HCT116 (cell line): ENCODE results near the gene CLK1. TPM values are rescaled to one million over a fixed set of nuclear protein-coding genes. Genes with fewer than 3 reads are reported as not detected.

Source experiments
- ATAC-seq: fragments of 200-7000 bp; cut with Tn5 transposase; 2 replicates; pipeline ENCODE4 v1.9.1; 2020; ENCODE audit warnings: mild to moderate bottlenecking, moderate library complexity
- BruUV-seq: library from RNA; stranded (reverse); fragments of 400-500 nt; replicated peaks from 2 replicates; lab custom pipeline; 2021; lab: Mats Ljungman, UMichigan
- CTCF ChIA-PET: fragments of 300-600 bp; sonication (Branson Sonifier 250); formaldehyde crosslinking; loops from one replicate; lab custom pipeline; 2021; ENCODE audit warnings: antibody characterized with exemption; lab: Charles Lee
- POLR2A ChIA-PET: fragments of 300-600, 350-600 bp; sonication (Branson Sonifier 250); formaldehyde crosslinking; loops from one replicate; lab custom pipeline; 2021; ENCODE audit warnings: antibody characterized with exemption; lab: Charles Lee
- RAD21 ChIA-PET, 2 experiments: fragments of 300-600 bp; sonication (Branson Sonifier 250); formaldehyde crosslinking; loops; one replicate each; lab custom pipeline; 2023; ENCODE audit warnings: low total read pairs in 2 of 2; ENCODE audit not compliant: uncharacterized antibody in 2 of 2, unreplicated experiment in 2 of 2, low non-redundant PET in 1 of 2; lab: Charles Lee
- DNase-seq: peaks from one replicate; pipeline ENCODE4 v3.0.0-alpha.2; 2010; ENCODE audit warnings: low read depth, low spot score
- H2AFZ ChIP-seq: fragments of 200-600 bp; shearing (Covaris generic), sonication (generic); 2 replicates; pipeline ENCODE4 v1.6.1; 2017; ENCODE audit warnings: low read depth, mixed run types, mixed read lengths, antibody characterized with exemption, low read length; ENCODE audit not compliant: poor library complexity, severe bottlenecking
- H3K27ac ChIP-seq: 2 replicates; pipeline ENCODE4 v1.5.1; 2012; ENCODE audit warnings: low read depth, low read length
- H3K27me3 ChIP-seq: fragments of 200-600 bp; sonication (generic); 2 replicates; pipeline ENCODE4 v1.6.1; 2016; ENCODE audit warnings: mixed run types, low read length, mixed read lengths; ENCODE audit not compliant: insufficient read depth
- H3K36me3 ChIP-seq, 2 experiments: fragments of 200-500 bp in 1 of 2; fragments of 200-600 bp in 1 of 2; sonication (Bioruptor generic) in 1 of 2; sonication (generic) in 1 of 2; 2 replicates each; pipeline versions ENCODE4 v1.5.1 to v1.6.1; 2014 to 2016; ENCODE audit warnings: low read length in 2 of 2, inconsistent platforms in 1 of 2, mixed read lengths in 1 of 2, mixed run types in 1 of 2; ENCODE audit not compliant: insufficient read depth in 2 of 2, control insufficient read depth in 1 of 2
- H3K4me1 ChIP-seq, 2 experiments: fragments of 200-600 bp in 1 of 2; sonication (generic) in 1 of 2; 2 replicates each; pipeline versions ENCODE4 v1.5.1 to v1.6.1; 2012 to 2017; ENCODE audit warnings: low read length in 2 of 2, inconsistent platforms in 1 of 2, mild to moderate bottlenecking in 1 of 2, mixed read lengths in 1 of 2, mixed run types in 1 of 2, moderate library complexity in 1 of 2; ENCODE audit not compliant: insufficient read depth in 2 of 2, control insufficient read depth in 1 of 2
- H3K4me2 ChIP-seq: fragments of 200-600 bp; sonication (generic); 2 replicates; pipeline ENCODE4 v1.6.1; 2017; ENCODE audit warnings: mixed run types, low read length, mixed read lengths
- H3K4me3 ChIP-seq, 2 experiments: fragments of 200-600 bp in 1 of 2; sonication (generic) in 1 of 2; replicated peaks in 1 of 2; 2 replicates each; pipeline ENCODE4 v1.5.1; 2011 to 2016; ENCODE audit warnings: low read length in 2 of 2, control low read depth in 1 of 2, low read depth in 1 of 2, mild to moderate bottlenecking in 1 of 2, mixed read lengths in 1 of 2, mixed run types in 1 of 2
- H3K79me2 ChIP-seq: fragments of 200-600 bp; sonication (generic); 2 replicates; pipeline ENCODE4 v1.6.1; 2017; ENCODE audit warnings: mild to moderate bottlenecking, mixed run types, low read length, moderate library complexity, mixed read lengths; ENCODE audit not compliant: insufficient read depth
- H3K9ac ChIP-seq: fragments of 200-600 bp; sonication (generic); 2 replicates; pipeline ENCODE4 v1.6.1; 2016; ENCODE audit warnings: low read length, mixed read lengths
- H3K9me2 ChIP-seq: fragments of 200-600 bp; sonication (generic), shearing (Covaris generic); 2 replicates; pipeline ENCODE4 v1.6.1; 2017; ENCODE audit warnings: mixed run types, mild to moderate bottlenecking, moderate library complexity; ENCODE audit not compliant: insufficient read depth
- H3K9me3 ChIP-seq, 2 experiments: fragments of 200-500 bp in 1 of 2; fragments of 200-600 bp in 1 of 2; sonication (Bioruptor generic) in 1 of 2; sonication (generic) in 1 of 2; 2 replicates each; pipeline ENCODE4 v1.6.1; 2014 to 2017; ENCODE audit warnings: low read length in 2 of 2, mixed read lengths in 2 of 2, inconsistent platforms in 1 of 2, low read depth in 1 of 2, mild to moderate bottlenecking in 1 of 2, mixed run types in 1 of 2, moderate library complexity in 1 of 2; ENCODE audit not compliant: control insufficient read depth in 1 of 2, insufficient read depth in 1 of 2
- H4K20me1 ChIP-seq: fragments of 200-600 bp; sonication (generic), shearing (Covaris generic); 2 replicates; pipeline ENCODE4 v1.6.1; 2017; ENCODE audit warnings: mixed run types, mild to moderate bottlenecking, moderate library complexity; ENCODE audit not compliant: insufficient read depth
- EGR1 ChIP-seq: IDR thresholded peaks from 2 replicates; pipeline ENCODE4 v1.6.1; 2012; ENCODE audit warnings: low read depth
- EZH2phosphoT487 ChIP-seq: fragments of 200-600 bp; IDR thresholded peaks from 2 replicates; pipeline ENCODE4 v1.6.1; 2018; ENCODE audit warnings: antibody characterized with exemption, borderline replicate concordance
- FOSL1 ChIP-seq: IDR thresholded peaks from 2 replicates; pipeline ENCODE4 v1.6.1; 2012; ENCODE audit warnings: low read depth
- MAX ChIP-seq: IDR thresholded peaks from 2 replicates; pipeline ENCODE4 v1.6.1; 2012
- POLR2AphosphoS5 ChIP-seq: IDR thresholded peaks from 2 replicates; pipeline ENCODE4 v1.6.1; 2011; ENCODE audit warnings: mild to moderate bottlenecking, low read depth, low read length, moderate library complexity
- RAD21 ChIP-seq: IDR thresholded peaks from 2 replicates; pipeline ENCODE4 v1.6.1; 2012; ENCODE audit warnings: low read depth, mild to moderate bottlenecking
- REST ChIP-seq: IDR thresholded peaks from 2 replicates; pipeline ENCODE4 v1.6.1; 2012; ENCODE audit warnings: low read depth
- SP1 ChIP-seq: IDR thresholded peaks from 2 replicates; pipeline ENCODE4 v1.6.1; 2012; ENCODE audit warnings: low read depth
- TCF7L2 ChIP-seq: IDR thresholded peaks from 2 replicates; pipeline ENCODE4 v1.7.0; 2011; ENCODE audit warnings: borderline replicate concordance, inconsistent platforms; ENCODE audit not compliant: insufficient read depth, insufficient read length; ENCODE audit errors: extremely low read depth
- YY1 ChIP-seq: IDR thresholded peaks from 2 replicates; pipeline ENCODE4 v1.6.1; 2011; ENCODE audit warnings: low read length, low read depth, moderate library complexity, mild to moderate bottlenecking; ENCODE audit not compliant: insufficient replicate concordance; ENCODE audit errors: extremely low read depth
- ZBTB33 ChIP-seq: IDR thresholded peaks from 2 replicates; pipeline ENCODE4 v1.6.1; 2011; ENCODE audit warnings: mild to moderate bottlenecking, low read length, moderate library complexity; ENCODE audit not compliant: insufficient replicate concordance; ENCODE audit errors: extremely low read depth
- ZNF274 ChIP-seq: fragments of 200-500 bp; sonication (Bioruptor generic); IDR thresholded peaks from 2 replicates; pipeline ENCODE4 v1.6.1; 2014; ENCODE audit warnings: mild to moderate bottlenecking, low read depth, low read length, inconsistent platforms
- intact Hi-C: fragments of 100-400 bp; cut with micrococcal nuclease; formaldehyde crosslinking; loops from 2 replicates; pipeline ENCODE4 v1.10.0; 2022
- total RNA-seq: library from RNA; stranded (reverse); gene quantifications from one replicate; pipeline ENCODE4 v1.2.1, GENCODE V29; 2021; ENCODE audit not compliant: unreplicated experiment

Gene CLK1
- total RNA-seq, 1 experiment from 2014 or later = 49.1 TPM

GRCh38 chr2:200821686-200822245 lies 42.7 kb downstream of the CLK1 start:
- Histone ChIP-seq H3K4me3 (no peak overlapping the region), H4K20me1 (peaks cover 21% of the 10 kb centered on the region; the same call in 1 of the 2 replicates), H3K4me2 (no peak overlapping the region), H3K27ac (no peak overlapping the region), H2AFZ (no peak overlapping the region), H3K4me1 (no peaks in the 10 kb centered on the region), H3K9me3 (no peaks in the 10 kb centered on the region), H3K79me2 (peaks cover 28% of the 10 kb centered on the region), H3K36me3 (peaks cover 47 to 63% of the 10 kb centered on the region in 2 experiments), H3K9me2 (no peaks in the 10 kb centered on the region), H3K27me3 (no peaks in the 10 kb centered on the region), H3K9ac (no peak overlapping the region)
- ATAC-seq = no peak
- ChIA-PET POLR2A (interaction anchor here (1.4 kb wide), 1 partner anchor 10 kb away, joined by 3 read pairs; the partner anchor contains the start of gene BZW1), CTCF (no interaction called here), RAD21 (no interaction called here)
- no TSS peak for BruUV-seq
- DNase-seq = no peak
- intact Hi-C loops = no loop called here
- no peak for TF ChIP-seq TCF7L2

- no peaks in the 10 kb centered on the region for H3K4me1 ChIP-seq
- intact Hi-C loops = no loop called here
- H3K27ac ChIP-seq = no peak overlapping the region
- peaks cover 38% of the 10 kb centered on the region for H3K79me2 ChIP-seq
- H2AFZ ChIP-seq = no peak overlapping the region
- ChIA-PET CTCF (no interaction called here), POLR2A (interaction anchor here (1.4 to 2.2 kb wide), 2 partner anchors 8 to 9 kb away, joined by 3 to 8 read pairs; partner anchors contain the start of gene BZW1), RAD21 (no interaction called here)
- peaks cover 56 to 73% of the 10 kb centered on the region in 2 experiments for H3K36me3 ChIP-seq
- ATAC-seq (no peak), DNase-seq (no peak)
- no TSS peak for BruUV-seq
- no peaks in the 10 kb centered on the region for H3K27me3 ChIP-seq
- H4K20me1 ChIP-seq = peaks cover 25% of the 10 kb centered on the region; the same call in 1 of the 2 replicates
- no peaks in the 10 kb centered on the region for H3K9me3 ChIP-seq
- H3K4me2 ChIP-seq = no peak overlapping the region
- H3K4me3 ChIP-seq = no peak overlapping the region
- H3K9ac ChIP-seq = no peak overlapping the region
- no peaks in the 10 kb centered on the region for H3K9me2 ChIP-seq
- no peak for TF ChIP-seq RAD21
- no peak for TF ChIP-seq EGR1
- no peak for TF ChIP-seq REST
- TF ChIP-seq ZBTB33 = no peak
- no peak for TF ChIP-seq POLR2AphosphoS5
- no peak for TF ChIP-seq TCF7L2
- TF ChIP-seq FOSL1 = no peak
- no peak for TF ChIP-seq YY1
- TF ChIP-seq SP1 = no peak
- TF ChIP-seq ZNF274 = no peak
- no peak for TF ChIP-seq EZH2phosphoT487
- no peak for TF ChIP-seq MAX
Observed at GRCh38 chr2:200820573-200821234, 43.8 kb downstream of the CLK1 start.
